Esophagus squamous epithelium (tissue), 5 donors: ENCODE data around the gene COQ8B. TPM values are rescaled to one million over a fixed set of nuclear protein-coding genes. Genes with fewer than 3 reads are reported as not detected.
"Not testable (repeated sequence)": the region's sequence is repeated elsewhere in the genome, so short reads cannot be mapped to it uniquely, and the experiment has no call there.

ENCODE experiments used
- DNase-seq: peaks from one replicate; lab custom pipeline; 2025; lab: John Stamatoyannopoulos, UW
- H3K27ac ChIP-seq, 4 donors: fragments of 200-600 bp; sonication (generic); one replicate each; pipeline ENCODE4 v1.5.1; 2016 to 2019; ENCODE audit warnings: mild to moderate bottlenecking in 1 of 4
- H3K27me3 ChIP-seq, 4 donors: fragments of 200-600 bp; sonication (generic); 1 replicate in 3 of 4; 2 replicates in 1 of 4; pipeline versions ENCODE4 v1.5.1 to v1.6.0; 2017 to 2021; ENCODE audit warnings: antibody characterized with exemption in 1 of 4
- H3K36me3 ChIP-seq, 3 donors: fragments of 200-600 bp; sonication (generic); one replicate each; pipeline ENCODE4 v1.5.1; 2016 to 2019
- H3K4me1 ChIP-seq, 3 donors: fragments of 200-600 bp; sonication (generic); one replicate each; pipeline ENCODE4 v1.5.1; 2017 to 2019
- H3K4me3 ChIP-seq, 4 donors: fragments of 200-600 bp; sonication (generic); 1 replicate in 3 of 4; 2 replicates in 1 of 4; pipeline ENCODE4 v1.5.1; 2016 to 2019; ENCODE audit warnings: mild to moderate bottlenecking in 2 of 4, moderate library complexity in 1 of 4
- H3K9me3 ChIP-seq, 3 donors: fragments of 200-600 bp; sonication (generic); one replicate each; pipeline ENCODE4 v1.5.1; 2016 to 2019
- CTCF ChIP-seq, 6 experiments: fragments of 450-650 bp in 4 of 6; fragments of 200-600 bp in 2 of 6; sonication (generic) in 2 of 6; IDR thresholded peaks; one replicate each; pipeline ENCODE4 v1.5.1; 2016 to 2019; ENCODE audit warnings: antibody characterized with exemption in 6 of 6, mild to moderate bottlenecking in 4 of 6, moderate library complexity in 4 of 6
- POLR2A ChIP-seq, 4 donors: fragments of 450-650 bp; IDR thresholded peaks; one replicate each; pipeline ENCODE4 v1.6.1; 2017; ENCODE audit warnings: antibody characterized with exemption in 4 of 4, mild to moderate bottlenecking in 4 of 4, moderate library complexity in 3 of 4
- WGBS, 2 donors: methylation state at CpG; one replicate each; pipeline ENCODE4 v1.1.5; 2018; 5-methylcytosine and 5-hydroxymethylcytosine counted together
- intact Hi-C: fragments of 100-400 bp; cut with DNase I; formaldehyde crosslinking; loops from one replicate; pipeline ENCODE4 v1.15.0; 2022
- total RNA-seq, 4 donors: library from RNA; depleted of rRNA; stranded (reverse); fragments of >200 nt; gene quantifications; one replicate each; pipeline ENCODE4 v1.1.0, GENCODE V29; 2016
- donor health status: DM: yes; HTN: yes; CAD: no.

Gene COQ8B
- total RNA-seq, 4 donors from 2014 or later = 19.3 to 64.1 (median 33.3) TPM

- intact Hi-C loops = loop anchor here (5.0 to 10.0 kb wide), 2 partner anchors 149 to 472 kb away; no protein-coding TSS in a partner anchor
- Histone ChIP-seq H3K9me3 (no peaks in the 10 kb centered on the region), H3K4me3 (peak overlapping the region; percentile 59 to 83 (median 69)), H3K27me3 (no peaks in the 10 kb centered on the region), H3K36me3 (peaks cover 0 to 14% (median 8%) of the 10 kb centered on the region in 3 donors), H3K4me1 (peaks cover 5 to 32% (median 11%) of the 10 kb centered on the region in 3 donors), H3K27ac (peak overlapping the region; percentile 79 to 93 (median 86))
- TF ChIP-seq POLR2A (IDR thresholded peaks at IDR 0.05) = peak in 1 of 4 donors; percentile 37
- TF ChIP-seq CTCF (IDR thresholded peaks at IDR 0.05) = peak in 5 of 6 experiments; percentile 98 to 99 (median 99)
- WGBS, 2 donors = 0 to 1% methylated on average over 23 to 41 of the region's 60 CpGs
- DNase-seq = peak; percentile 49
These were observed 53.6 kb downstream of the COQ8B start for GRCh38 chr19:40662925-40663694.

DNA sequence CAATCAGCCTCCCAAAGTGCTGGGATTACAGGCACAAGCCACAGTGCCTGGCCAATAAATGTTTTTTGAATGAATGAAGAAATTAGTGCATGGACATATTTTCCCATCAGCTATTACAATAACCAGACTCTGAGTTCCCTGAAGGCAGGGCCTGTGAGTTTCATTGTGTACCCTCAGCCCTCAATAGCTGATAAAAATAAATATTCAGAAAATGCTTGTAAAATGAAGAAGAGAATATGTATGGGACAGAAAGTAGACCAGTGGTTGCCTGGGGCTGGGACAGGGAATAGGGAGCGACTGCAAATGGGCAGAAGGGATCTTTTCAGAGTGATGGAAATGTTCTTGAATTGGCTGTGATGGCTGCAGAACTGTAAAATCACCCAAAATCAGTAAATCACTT, 55.1 kb downstream of the COQ8B start:
- peaks cover 5 to 27% (median 8%) of the 10 kb centered on the region in 3 donors for H3K4me1 ChIP-seq
- no peak overlapping the region for H3K4me3 ChIP-seq
- 67 to 77% methylated on average over 1 of the region's 1 CpG for WGBS, 2 donors
- intact Hi-C loops = loop anchor here (5.0 to 10.0 kb wide), 2 partner anchors 151 to 473 kb away; no protein-coding TSS in a partner anchor
- TF ChIP-seq CTCF (IDR thresholded peaks at IDR 0.05) = no peak
- TF ChIP-seq POLR2A (IDR thresholded peaks at IDR 0.05) = no peak
- H3K9me3 ChIP-seq = no peaks in the 10 kb centered on the region
- no peaks in the 10 kb centered on the region for H3K27me3 ChIP-seq
- H3K27ac ChIP-seq = no peak overlapping the region
- H3K36me3 ChIP-seq = no peaks in the 10 kb centered on the region
- no peak for DNase-seq

DNA sequence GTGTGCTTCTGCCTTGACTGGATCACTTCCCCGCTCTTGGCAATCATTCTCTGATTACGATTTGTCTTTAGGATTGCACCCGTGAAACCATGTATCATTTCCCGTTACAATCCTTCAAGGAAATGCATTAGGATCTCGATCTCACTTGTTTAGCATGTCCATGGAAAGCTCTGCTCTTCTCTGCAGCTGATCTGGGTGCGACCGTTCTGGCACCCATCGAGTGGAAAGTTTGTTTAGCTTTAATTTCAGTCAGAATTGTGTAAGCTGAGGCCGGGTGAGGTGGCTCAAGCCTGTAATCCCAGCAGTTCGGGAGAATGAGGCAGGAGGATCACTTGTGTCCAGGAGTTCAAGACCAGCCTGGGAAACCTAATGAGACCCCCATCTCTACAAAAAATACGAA, 57.1 kb downstream of the COQ8B start:
- no peak for DNase-seq
- H3K27ac ChIP-seq = peak overlapping the region in 2 of 4 donors; percentile 36 to 66
- H3K36me3 ChIP-seq = no peaks in the 10 kb centered on the region
- intact Hi-C loops = no loop called here
- peaks cover 5 to 19% (median 6%) of the 10 kb centered on the region in 3 donors for H3K4me1 ChIP-seq
- no peaks in the 10 kb centered on the region for H3K27me3 ChIP-seq
- H3K4me3 ChIP-seq = no peak overlapping the region
- 52 to 57% methylated on average over 11 of the region's 11 CpGs for WGBS, 2 donors
- TF ChIP-seq POLR2A (IDR thresholded peaks at IDR 0.05) (no peak), CTCF (IDR thresholded peaks at IDR 0.05) (no peak)
- no peaks in the 10 kb centered on the region for H3K9me3 ChIP-seq

DNA sequence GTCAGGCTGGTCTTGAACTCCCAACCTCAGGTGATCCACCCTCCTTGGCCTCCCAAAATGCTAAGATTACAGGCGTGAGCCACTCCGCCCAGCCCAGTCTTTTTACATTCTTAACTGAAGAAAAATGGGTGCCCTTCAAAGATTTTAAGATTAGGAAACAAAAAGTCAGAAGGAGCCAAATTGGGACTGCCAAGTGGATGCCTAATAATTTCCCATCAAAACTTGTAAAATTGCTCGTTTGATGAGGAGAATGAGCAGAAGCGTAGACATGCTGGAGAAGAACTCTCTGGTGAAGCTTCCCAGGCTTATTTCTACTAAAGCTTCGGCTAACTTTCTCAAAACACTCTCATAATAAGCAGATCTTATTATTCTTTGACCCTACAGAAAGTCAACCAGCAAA, 57.6 kb downstream of the COQ8B start:
- no peaks in the 10 kb centered on the region for H3K27me3 ChIP-seq
- no peak overlapping the region for H3K4me3 ChIP-seq
- no peaks in the 10 kb centered on the region for H3K9me3 ChIP-seq
- WGBS, 2 donors = 76 to 78% methylated on average over 4 to 5 of the region's 5 CpGs
- H3K27ac ChIP-seq = peak overlapping the region in 2 of 4 donors; percentile 36 to 66
- intact Hi-C loops = no loop called here
- TF ChIP-seq POLR2A (IDR thresholded peaks at IDR 0.05) = no peak
- TF ChIP-seq CTCF (IDR thresholded peaks at IDR 0.05) = no peak
- no peaks in the 10 kb centered on the region for H3K36me3 ChIP-seq
- H3K4me1 ChIP-seq = peaks cover 5 to 18% (median 6%) of the 10 kb centered on the region in 3 donors
- no peak for DNase-seq

DNA sequence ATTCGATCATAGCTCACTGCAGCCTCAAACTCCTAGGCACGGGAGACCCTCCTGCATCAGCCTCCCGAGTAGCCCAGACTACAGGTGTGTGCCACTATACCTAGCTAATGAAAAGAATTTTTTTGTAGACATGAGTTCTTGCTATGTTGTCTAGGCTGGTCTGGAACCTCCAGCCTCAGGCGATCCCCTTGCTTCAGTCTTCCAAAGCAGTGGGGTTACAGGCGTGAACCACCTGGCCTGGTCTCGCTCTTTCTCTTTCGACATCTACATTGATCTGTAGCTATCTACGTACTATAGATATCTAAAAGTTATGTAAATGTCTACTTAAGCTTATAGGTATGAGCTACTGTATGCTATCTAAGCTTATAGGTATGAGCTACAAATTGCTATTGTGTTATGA, 58.7 kb downstream of the COQ8B start:
- TF ChIP-seq CTCF (IDR thresholded peaks at IDR 0.05) = no peak
- peaks cover 0 to 7% (median 0%) of the 10 kb centered on the region in 3 donors for H3K4me1 ChIP-seq
- H3K9me3 ChIP-seq = no peaks in the 10 kb centered on the region
- H3K4me3 ChIP-seq = no peak overlapping the region
- no peaks in the 10 kb centered on the region for H3K27me3 ChIP-seq
- WGBS, 2 donors = 87 to 91% methylated on average over 6 to 8 of the region's 8 CpGs
- H3K27ac ChIP-seq = no peak overlapping the region
- H3K36me3 ChIP-seq = no peaks in the 10 kb centered on the region
- no peak for DNase-seq
- intact Hi-C loops = no loop called here

DNA sequence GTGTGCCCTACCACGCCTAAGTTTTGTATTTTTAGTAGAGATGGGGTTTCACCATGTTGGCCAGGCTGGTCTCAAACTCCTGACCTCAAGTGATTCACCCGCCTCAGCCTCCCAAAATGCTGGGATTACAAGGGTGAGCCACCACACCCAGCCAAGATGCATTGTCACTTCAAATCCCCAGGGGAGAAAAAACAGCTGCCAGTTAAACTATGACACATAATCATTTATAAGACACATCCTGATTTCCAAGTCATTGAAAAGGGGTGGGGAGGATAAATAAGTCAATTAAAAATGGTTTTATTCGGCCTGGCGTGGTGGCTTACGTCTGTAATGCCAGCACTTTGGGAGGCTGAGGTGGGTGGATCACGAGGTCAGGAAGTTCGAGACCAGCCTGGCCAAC, 61.0 kb downstream of the COQ8B start:
- H3K9me3 ChIP-seq, intact Hi-C loops, H3K4me3 ChIP-seq, H3K36me3 ChIP-seq, H3K27me3 ChIP-seq, DNase-seq, H3K27ac ChIP-seq: not testable (repeated sequence)
- peaks cover 0 to 23% (median 14%) of the 10 kb centered on the region in 3 donors for H3K4me1 ChIP-seq
- 41 to 77% methylated on average over 6 to 7 of the region's 7 CpGs for WGBS, 2 donors

DNA sequence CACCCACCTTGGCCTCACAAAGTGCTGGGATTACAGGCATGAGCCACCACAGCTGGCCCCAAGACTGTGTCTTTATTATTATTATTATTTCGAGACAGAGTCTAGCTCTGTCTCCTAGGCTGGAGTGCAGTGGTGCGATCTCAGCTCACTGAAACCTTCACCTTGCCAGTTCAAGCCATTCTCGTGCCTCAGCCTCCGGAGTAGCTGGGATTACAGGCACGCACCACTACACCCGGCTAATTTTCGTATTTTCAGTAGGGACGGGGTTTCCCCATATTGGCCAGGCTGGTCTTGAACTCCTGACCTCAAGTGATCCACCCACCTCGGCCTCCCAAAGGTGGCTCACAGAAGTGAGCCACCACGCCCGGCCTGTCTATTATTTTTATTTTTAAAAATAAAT, 64.4 kb downstream of the COQ8B start:
- WGBS, 2 donors = 61 to 81% methylated on average over 11 of the region's 11 CpGs
- Histone ChIP-seq H3K4me1 (peaks cover 0 to 30% (median 20%) of the 10 kb centered on the region in 3 donors), H3K27ac (peak overlapping the region in 3 of 4 donors; percentile 21 to 46 (median 40))
- intact Hi-C loops, H3K36me3 ChIP-seq, DNase-seq, H3K27me3 ChIP-seq, H3K4me3 ChIP-seq, H3K9me3 ChIP-seq: not testable (repeated sequence)
